Activated CD8-positive, alpha-beta memory T cell treated with anti-CD3 and anti-CD28 coated beads for 24 hours (primary cell): Measurements from ENCODE around the gene SP7.
"Not testable (repeated sequence)": the region's sequence is repeated elsewhere in the genome, so short reads cannot be mapped to it uniquely, and the experiment has no call there.

Source experiments
- DNase-seq: peaks from one replicate; pipeline ENCODE4 v3.0.0-alpha.2; 2020

The SP7 gene

GRCh38 chr12:53313996-53314395 is 22.2 kb downstream of the SP7 start:
- DNase-seq: no peak

DNA sequence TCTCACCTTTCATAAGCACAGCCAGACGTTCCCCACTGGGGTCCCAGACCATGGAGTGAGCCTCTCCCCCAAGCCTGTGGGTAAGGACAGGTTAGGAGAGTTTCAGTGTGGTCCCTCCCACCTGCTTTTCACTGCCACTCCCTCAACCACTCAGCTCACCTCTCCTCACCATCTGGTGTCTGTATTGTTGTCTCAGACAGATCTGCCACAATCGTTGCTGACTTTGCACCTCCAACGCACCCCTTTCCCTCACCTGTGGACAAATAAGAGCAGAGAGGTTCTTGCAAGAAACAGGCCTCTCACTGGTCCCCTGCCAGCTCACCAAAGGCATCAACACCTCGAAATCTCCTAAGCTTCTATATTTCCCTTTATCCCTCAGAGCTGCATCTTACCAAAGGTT is 27.9 kb downstream of the SP7 start:
- DNase-seq: no peak

DNA sequence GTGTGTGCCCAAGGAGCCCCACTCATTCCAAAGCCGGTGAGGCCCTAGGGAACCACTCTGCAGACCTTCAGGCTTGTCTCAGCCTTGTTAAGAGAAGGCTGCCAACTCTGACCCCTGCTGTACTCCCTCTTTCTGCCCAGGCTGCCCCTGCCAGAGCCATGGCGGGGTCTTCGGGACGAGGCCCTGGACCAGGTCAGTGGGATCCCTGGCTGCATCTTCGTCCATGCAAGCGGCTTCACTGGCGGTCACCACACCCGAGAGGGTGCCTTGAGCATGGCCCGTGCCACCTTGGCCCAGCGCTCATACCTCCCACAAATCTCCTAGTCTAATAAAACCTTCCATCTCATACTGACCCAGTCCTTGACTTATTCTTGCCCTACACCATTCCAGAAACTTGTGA is 29.3 kb downstream of the SP7 start:
- DNase-seq: no peak

DNA sequence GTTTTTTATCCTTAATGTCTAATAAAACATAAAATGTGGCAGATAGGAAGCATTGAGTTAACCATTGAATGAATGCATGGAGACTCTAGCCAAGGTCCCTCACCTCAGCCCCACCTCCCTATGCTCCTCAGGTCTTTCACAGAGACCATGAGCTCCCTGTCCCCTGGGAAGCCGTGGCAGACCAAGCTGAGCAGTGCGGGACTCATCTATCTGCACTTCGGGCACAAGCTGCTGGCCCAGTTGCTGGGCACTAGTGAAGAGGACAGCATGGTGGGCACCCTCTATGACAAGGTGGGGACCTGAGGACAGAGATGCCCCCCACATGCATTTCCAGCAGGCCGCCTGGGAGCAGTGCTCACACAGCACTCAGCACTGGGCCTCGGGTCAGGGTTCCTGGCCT is 33.3 kb downstream of the SP7 start:
- DNase-seq: no peak

- DNase-seq: no peak
Observed at GRCh38 chr12:53300187-53300586, 36.0 kb downstream of the SP7 start.

DNA sequence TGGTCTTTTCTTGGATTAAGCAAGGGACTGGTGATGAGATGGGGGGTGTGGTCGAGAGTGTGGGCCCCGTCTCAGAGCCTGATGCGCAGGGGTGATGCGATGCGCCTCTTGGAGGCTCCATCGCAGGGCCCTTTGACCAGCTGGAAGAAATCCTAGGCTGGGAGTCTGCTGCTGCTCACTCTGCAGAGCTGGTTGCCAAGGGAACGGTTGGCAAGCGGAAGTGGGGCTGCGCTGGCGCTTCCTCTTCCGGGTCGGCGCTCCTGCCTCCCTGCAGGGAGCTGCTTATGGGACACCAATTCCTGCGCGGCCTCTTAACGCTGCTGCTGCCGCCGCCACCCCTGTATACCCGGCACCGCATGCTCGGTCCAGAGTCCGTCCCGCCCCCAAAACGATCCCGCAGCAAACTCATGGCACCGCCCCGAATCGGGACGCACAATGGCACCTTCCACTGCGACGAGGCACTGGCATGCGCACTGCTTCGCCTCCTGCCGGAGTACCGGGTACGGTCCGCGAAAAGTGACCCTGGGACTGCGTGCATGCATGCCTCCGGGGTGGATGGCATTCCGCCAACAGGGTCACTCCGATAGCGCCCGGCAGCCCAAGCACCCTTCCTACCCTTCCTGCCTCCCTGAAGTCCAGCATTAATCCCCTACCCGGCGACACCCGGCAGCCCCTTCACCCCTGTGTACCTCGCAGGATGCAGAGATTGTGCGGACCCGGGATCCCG is 36.5 kb downstream of the SP7 start, which contains the start of gene MYG1:
Gene MYG1 (plus strand): TSS at position 242 of the 727 bp plus-strand sequence. CDS start 43 bp downstream, at position 285.
- peak; percentile 89 for DNase-seq

DNA sequence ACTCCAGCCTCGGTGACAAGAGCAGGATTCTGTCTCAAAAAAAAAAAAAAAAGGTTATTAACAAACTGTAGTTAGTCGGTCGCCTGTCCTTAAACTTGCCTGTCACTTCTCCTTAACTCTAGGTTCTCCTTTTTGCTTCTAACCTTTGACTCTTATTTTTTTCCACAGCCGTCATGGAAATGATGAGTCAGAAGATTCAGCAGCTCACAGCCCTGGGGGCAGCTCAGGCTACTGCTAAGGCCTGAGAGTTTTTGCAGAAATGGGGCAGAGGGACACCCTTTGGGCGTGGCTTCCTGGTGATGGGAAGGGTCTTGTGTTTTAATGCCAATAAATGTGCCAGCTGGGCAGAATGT is 37.1 kb downstream of the SP7 start:
- no peak for DNase-seq

- no peak for DNase-seq
Observed at GRCh38 chr12:53298164-53298563, 38.0 kb downstream of the SP7 start.

DNA sequence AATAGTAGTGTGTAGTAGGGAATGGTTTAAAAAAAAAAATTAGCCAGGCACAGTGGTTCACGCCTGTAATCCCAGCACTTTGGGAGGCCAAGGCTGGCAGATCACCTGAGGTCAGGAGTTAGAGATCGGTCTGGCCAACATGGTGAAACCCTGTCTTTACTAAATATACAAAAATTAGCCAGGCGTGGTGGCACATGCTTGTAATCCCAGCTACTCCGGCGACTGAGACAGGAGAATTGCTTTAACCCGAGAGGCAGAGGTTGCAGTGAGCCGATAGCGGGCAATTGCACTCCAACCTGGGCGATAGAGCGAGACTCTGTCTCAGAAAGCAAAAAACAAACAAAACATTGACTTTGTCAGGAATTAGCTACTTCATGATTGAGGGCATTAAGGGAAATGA is 39.0 kb downstream of the SP7 start:
- DNase-seq: not testable (repeated sequence)

DNA sequence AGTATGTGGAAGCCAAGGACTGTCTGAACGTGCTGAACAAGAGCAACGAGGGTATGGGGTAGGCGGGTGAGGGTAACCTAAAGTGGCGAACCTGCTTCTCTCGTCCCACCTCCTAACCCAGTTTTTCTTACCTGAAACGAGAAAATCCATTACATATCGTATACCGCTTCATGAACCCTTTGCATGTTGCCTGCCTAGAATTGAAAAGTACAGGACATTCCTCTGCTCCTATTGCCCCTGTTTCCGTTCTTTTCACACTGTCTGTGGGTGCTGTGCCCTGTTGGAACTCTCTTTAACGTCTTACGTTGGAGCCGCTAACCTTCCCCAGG is 40.3 kb downstream of the SP7 start:
- no peak for DNase-seq

DNA sequence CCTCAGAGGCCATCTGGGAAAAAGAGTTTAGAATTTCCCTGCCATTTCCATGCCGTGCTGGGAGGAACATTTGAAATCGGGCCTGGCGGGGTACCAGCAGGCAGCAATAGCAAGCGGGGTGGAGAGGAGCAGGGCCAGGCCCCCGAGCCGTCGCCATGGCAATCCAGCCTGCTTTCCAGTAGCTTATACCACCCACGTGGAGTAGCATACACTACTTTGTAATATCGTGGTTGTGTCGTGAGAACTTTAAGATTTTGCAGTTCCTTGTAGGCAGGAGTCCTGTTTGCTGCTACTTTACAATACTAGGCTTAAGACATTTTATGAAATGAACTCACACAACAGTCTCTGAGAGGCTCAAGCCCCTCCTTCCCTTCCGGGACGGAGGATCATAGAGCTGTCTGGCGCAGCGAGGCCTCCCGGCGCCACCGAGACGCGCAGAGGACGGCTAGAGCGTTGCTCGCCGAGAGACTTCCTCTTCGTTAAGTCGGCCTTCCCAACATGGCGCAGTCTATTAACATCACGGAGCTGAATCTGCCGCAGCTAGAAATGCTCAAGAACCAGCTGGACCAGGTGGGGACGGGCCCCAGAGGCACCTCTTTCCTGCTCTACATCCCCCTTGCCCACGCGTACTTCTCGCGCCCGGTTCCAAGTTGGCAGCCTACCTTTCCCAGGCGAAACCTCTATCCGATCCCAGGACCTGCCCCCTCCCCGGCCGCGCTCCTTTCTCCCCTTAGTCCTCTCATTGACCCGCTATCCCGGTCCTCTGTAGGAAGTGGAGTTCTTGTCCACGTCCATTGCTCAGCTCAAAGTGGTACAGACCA is 40.9 kb downstream of the SP7 start, which contains the start of gene PFDN5:
Gene PFDN5 (plus strand): TSS at position 473 of the 821 bp plus-strand sequence. CDS start 26 bp downstream, at position 499.
- DNase-seq: peak; percentile 89

DNA sequence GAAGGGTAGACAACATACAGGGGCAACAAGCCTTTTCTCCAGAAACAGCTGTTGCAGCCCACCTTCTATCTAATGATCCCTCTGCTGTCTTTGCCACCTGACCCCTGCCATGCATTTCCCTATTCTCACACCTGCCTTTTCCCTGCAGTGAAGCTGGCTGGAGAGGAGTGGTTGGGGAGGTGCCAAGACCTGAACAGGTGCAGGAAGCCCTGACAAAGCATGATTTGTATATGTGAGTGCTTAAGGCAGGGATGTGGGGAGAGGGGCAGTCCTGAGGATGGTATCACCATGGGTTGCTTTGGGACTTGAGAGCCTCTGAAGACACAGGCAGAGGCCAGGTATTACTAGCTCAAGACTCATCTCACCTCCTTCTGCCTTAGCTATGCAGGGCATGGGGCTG is 43.7 kb downstream of the SP7 start:
- DNase-seq: no peak

DNA sequence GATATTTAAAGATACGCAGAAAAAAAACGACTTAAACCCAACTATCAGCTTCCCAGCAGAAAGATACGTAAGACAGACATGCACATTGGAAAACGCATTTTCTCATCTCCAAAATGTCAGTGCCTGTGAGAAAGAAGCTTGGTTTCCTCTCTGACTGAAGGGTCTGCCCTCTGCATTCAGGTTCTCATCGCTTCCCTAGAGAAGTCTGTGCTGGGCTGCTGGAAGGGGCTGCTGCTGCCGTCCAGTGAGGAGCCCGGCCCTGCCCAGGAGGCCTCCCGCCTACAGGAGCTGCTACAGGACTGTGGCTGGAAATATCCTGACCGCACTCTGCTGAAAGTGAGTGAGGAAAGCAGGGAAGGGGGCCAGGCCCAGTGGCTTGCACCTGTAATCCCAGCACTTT is 45.5 kb downstream of the SP7 start:
- DNase-seq: no peak

- no peak for DNase-seq
Observed at GRCh38 chr12:53289891-53290290, 46.3 kb downstream of the SP7 start.

- no peak for DNase-seq
Observed at GRCh38 chr12:53288322-53288721, 47.8 kb downstream of the SP7 start.

DNA sequence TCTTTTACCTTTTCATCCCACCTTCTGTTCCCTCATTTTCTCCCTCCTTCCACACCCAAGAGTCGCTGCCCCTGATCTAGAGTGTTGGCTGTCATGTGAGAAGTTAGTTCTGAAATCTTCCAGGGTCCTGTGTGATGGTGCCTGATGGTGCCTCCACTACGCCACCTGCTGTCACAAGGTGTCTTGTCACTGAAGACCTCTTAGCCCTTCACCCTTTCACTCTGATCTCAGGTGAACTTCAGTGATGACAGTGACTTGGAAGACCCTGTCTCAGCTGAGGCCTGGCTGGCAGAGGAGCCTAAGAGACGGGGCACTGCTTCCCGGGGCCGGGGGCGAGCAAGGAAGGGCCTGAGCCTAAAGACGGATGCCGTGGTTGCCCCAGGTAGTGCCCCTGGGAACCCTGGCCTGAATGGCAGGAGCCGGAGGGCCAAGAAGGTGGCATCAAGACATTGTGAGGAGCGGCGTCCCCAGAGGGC is 48.4 kb downstream of the SP7 start:
- peak; percentile 83 for DNase-seq

- DNase-seq: no peak
Observed at GRCh38 chr12:53286448-53286847, 49.7 kb downstream of the SP7 start.

GRCh38 chr12:53279888-53280498 is 56.2 kb downstream of the SP7 start:
- no peak for DNase-seq

DNA sequence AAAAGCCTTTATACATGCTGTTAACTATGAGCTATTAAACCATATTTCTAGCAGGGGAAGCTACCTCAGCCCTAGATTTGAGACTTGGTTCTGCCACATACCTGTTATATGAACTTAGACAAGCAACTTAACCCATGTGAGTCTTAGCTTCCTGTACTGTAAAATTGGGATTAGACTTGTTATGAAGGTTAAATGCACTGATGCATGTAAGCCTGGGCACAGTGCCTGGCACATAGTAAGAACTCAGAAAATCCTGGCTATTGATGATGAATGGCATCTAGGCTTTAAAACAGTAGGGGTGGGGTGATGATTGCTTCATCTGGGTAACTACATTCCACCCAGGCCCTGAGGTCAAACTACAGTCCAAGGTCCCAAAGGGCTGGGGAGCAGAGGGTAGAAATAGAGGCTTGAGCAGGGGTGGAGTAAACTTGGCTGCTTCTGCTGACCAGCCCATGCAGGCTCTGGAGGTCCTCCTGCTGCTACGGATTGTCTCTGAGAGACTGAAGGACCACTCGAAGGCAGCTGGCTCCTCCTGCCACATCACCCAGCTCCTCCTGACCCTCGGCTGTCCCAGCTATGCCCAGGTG is 56.8 kb downstream of the SP7 start:
- DNase-seq: no peak

- no peak for DNase-seq
Observed at GRCh38 chr12:53277981-53278380, 58.2 kb downstream of the SP7 start.
